HUES48 (cell line): ENCODE measurements around the gene THRB.

ENCODE experiments used
- H3K27ac ChIP-seq: one replicate; pipeline ENCODE4 v1.7.0; 2013; ENCODE audit warnings: low read depth, low read length, inconsistent platforms
- H3K27me3 ChIP-seq: 2 replicates; pipeline ENCODE4 v1.6.1; 2013; ENCODE audit warnings: mild to moderate bottlenecking, low read length; ENCODE audit not compliant: control insufficient read depth, insufficient read depth
- H3K36me3 ChIP-seq: 2 replicates; pipeline ENCODE4 v1.6.1; 2013; ENCODE audit warnings: low read length; ENCODE audit not compliant: control insufficient read depth, insufficient read depth
- H3K4me1 ChIP-seq: 2 replicates; pipeline ENCODE4 v1.6.1; 2013; ENCODE audit warnings: mild to moderate bottlenecking, low read length; ENCODE audit not compliant: control insufficient read depth, insufficient read depth
- H3K4me3 ChIP-seq: 2 replicates; pipeline ENCODE4 v1.5.1; 2013; ENCODE audit warnings: mild to moderate bottlenecking, low read depth, low read length
- H3K9ac ChIP-seq: 2 replicates; pipeline ENCODE4 v1.6.1; 2013; ENCODE audit warnings: mild to moderate bottlenecking, low read depth, low read length, moderate library complexity
- H3K9me3 ChIP-seq: 2 replicates; pipeline ENCODE4 v1.6.1; 2013; ENCODE audit warnings: low read length; ENCODE audit not compliant: control insufficient read depth, insufficient read depth

The THRB gene

DNA sequence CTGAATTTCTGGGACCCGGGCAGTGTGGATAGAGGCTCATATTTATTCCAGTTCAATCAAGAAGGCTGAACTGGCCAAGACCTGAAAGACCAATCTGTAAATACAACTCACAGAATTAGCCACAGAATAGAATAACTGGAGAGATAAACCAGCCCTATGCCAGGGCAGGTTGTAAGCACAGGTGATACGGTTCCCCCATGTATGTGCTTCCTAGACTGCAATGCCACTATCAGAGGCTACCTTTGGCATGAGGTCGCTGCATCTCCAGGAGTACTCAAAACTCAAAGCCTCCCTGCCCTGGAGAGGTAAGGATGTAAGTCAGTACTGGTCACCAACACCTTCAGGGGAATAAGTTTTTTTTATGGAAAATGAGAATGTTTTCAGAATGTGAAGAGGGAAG, 314.0 kb downstream of the THRB start:
- Histone ChIP-seq H3K9ac (no peak overlapping the region), H3K4me3 (no peak overlapping the region), H3K4me1 (no peaks in the 10 kb centered on the region), H3K27me3 (no peaks in the 10 kb centered on the region), H3K9me3 (no peaks in the 10 kb centered on the region), H3K36me3 (no peaks in the 10 kb centered on the region), H3K27ac (no peak overlapping the region)

- no peaks in the 10 kb centered on the region for H3K36me3 ChIP-seq
- no peaks in the 10 kb centered on the region for H3K27me3 ChIP-seq
- no peak overlapping the region for H3K27ac ChIP-seq
- no peak overlapping the region for H3K4me3 ChIP-seq
- H3K9me3 ChIP-seq, result no peaks in the 10 kb centered on the region
- H3K4me1 ChIP-seq, result peaks cover 14% of the 10 kb centered on the region
- H3K9ac ChIP-seq, result no peak overlapping the region
Observed at GRCh38 chr3:24177201-24177600, 317.4 kb downstream of the THRB start.

DNA sequence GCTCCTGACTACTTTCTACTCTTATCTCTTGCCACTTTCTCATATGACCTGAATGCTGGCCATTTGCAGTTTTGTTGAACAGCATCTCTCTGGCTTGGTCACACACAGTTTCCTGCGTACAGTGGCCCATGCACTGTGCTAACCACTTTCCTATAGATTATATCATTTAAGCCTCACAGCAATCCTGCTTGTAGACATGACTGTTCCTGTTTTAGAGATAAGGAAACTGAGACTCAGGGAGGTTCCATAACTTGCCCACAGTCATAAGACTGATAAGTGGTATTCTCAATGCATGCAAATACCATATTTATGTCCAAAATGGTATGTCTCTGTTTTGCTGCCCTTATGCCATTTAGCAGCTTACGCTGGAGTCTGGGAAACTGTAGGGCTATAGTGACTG, 320.0 kb downstream of the THRB start:
- Histone ChIP-seq H3K27ac (no peak overlapping the region), H3K4me3 (no peak overlapping the region), H3K4me1 (peaks cover 18% of the 10 kb centered on the region), H3K27me3 (no peaks in the 10 kb centered on the region), H3K36me3 (no peaks in the 10 kb centered on the region), H3K9ac (no peak overlapping the region), H3K9me3 (no peaks in the 10 kb centered on the region)

DNA sequence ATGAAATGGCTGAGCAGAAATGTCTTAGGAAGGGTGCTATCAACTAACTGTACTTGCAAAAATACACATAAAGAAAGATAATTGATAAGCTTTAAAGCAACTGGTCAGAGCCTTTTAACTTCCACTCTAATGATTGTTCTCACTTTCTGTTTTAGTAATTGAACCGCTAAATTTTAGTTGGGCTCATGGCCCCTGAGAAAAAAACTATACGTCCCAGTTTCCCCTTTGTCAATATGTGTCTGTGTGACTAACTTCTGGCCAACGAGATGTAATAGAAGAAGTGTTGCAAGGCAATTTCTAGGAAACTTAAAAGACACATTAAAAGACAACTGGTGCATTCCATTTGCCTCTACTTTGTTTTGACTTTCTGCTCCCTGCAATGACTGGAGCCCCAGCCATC, 325.7 kb downstream of the THRB start:
- Histone ChIP-seq H3K36me3 (no peaks in the 10 kb centered on the region), H3K27ac (no peak overlapping the region), H3K9me3 (no peaks in the 10 kb centered on the region), H3K27me3 (no peaks in the 10 kb centered on the region), H3K9ac (no peak overlapping the region), H3K4me3 (no peak overlapping the region), H3K4me1 (peaks cover 25% of the 10 kb centered on the region)

- Histone ChIP-seq H3K9ac (no peak overlapping the region), H3K4me3 (no peak overlapping the region), H3K9me3 (no peaks in the 10 kb centered on the region), H3K27ac (no peak overlapping the region), H3K27me3 (no peaks in the 10 kb centered on the region), H3K36me3 (no peaks in the 10 kb centered on the region), H3K4me1 (peaks cover 20% of the 10 kb centered on the region)
Observed at GRCh38 chr3:24167429-24167828, 327.2 kb downstream of the THRB start.

DNA sequence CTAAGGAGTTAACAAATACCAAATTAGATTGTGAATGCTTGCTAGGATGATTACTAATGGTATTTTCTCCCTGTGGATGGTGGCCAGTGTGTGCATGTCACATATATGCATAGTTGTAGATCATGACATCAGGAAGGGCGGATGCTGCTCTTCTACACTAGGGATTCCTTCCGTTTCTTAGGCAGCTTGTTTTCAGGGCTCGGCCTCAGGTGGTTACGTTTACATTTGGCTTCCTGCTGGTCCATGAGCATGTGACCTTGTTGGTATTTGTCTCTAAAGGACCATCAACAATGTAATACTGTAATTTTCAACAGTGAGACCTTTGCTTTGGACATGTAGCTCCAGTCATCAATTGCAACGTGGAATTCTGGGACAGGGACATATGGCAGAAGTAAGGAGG, 328.1 kb downstream of the THRB start:
- H3K4me1 ChIP-seq, result peaks cover 20% of the 10 kb centered on the region
- no peaks in the 10 kb centered on the region for H3K9me3 ChIP-seq
- H3K4me3 ChIP-seq, result no peak overlapping the region
- H3K27me3 ChIP-seq, result no peaks in the 10 kb centered on the region
- H3K36me3 ChIP-seq, result no peaks in the 10 kb centered on the region
- H3K9ac ChIP-seq, result no peak overlapping the region
- H3K27ac ChIP-seq, result no peak overlapping the region

DNA sequence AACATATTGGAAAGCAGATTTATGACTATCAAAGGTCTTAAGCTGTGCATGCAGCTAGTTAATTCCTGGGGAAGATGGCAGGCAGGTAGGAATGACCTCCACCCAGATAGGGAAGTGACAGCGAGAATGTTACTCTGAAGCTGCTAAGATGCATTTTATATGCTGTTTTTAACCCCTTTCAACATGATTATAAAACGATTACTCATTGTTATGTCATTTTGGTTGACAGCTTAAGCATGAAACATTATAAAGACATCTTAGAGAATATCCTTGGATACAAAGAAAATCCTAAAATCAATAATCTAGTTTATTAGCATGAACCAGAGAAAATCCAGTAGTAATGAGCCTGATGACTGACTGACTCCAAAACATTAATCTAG, 329.1 kb downstream of the THRB start:
- Histone ChIP-seq H3K9ac (no peak overlapping the region), H3K36me3 (no peaks in the 10 kb centered on the region), H3K9me3 (no peaks in the 10 kb centered on the region), H3K4me1 (peaks cover 29% of the 10 kb centered on the region), H3K4me3 (no peak overlapping the region), H3K27me3 (no peaks in the 10 kb centered on the region), H3K27ac (no peak overlapping the region)

GRCh38 chr3:24164967-24165602, 329.6 kb downstream of the THRB start:
- Histone ChIP-seq H3K9ac (no peak overlapping the region), H3K4me1 (peaks cover 30% of the 10 kb centered on the region), H3K27me3 (no peaks in the 10 kb centered on the region), H3K9me3 (no peaks in the 10 kb centered on the region), H3K4me3 (no peak overlapping the region), H3K27ac (no peak overlapping the region), H3K36me3 (no peaks in the 10 kb centered on the region)

GRCh38 chr3:24162929-24163328, 331.7 kb downstream of the THRB start:
- no peak overlapping the region for H3K4me3 ChIP-seq
- no peak overlapping the region for H3K9ac ChIP-seq
- no peaks in the 10 kb centered on the region for H3K36me3 ChIP-seq
- peaks cover 30% of the 10 kb centered on the region for H3K4me1 ChIP-seq
- no peaks in the 10 kb centered on the region for H3K9me3 ChIP-seq
- no peak overlapping the region for H3K27ac ChIP-seq
- no peaks in the 10 kb centered on the region for H3K27me3 ChIP-seq

DNA sequence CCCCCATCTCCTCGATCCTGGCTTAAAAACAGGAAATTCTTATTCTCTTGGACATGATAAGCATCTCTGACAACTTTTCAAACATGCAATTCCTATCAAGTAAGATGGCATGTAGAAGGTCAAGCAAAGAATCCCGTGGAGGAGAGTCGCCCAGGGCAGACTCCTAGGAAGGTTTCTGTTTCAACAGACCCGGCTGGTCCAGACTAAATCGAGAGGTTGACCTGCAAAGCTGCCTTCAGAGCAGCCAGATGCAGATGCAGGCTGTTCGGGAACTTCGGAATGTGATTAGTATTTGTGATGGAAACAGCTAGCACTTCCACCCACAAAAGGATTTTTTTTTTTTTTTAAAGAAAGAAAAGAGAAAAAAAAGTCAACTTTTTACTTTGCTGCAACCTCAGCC, 332.8 kb downstream of the THRB start:
- Histone ChIP-seq H3K27ac (no peak overlapping the region), H3K36me3 (no peaks in the 10 kb centered on the region), H3K27me3 (no peaks in the 10 kb centered on the region), H3K9ac (no peak overlapping the region), H3K4me1 (peaks cover 29% of the 10 kb centered on the region), H3K9me3 (no peaks in the 10 kb centered on the region), H3K4me3 (peak overlapping the region; percentile 30; the same call in 1 of the 2 replicates)

DNA sequence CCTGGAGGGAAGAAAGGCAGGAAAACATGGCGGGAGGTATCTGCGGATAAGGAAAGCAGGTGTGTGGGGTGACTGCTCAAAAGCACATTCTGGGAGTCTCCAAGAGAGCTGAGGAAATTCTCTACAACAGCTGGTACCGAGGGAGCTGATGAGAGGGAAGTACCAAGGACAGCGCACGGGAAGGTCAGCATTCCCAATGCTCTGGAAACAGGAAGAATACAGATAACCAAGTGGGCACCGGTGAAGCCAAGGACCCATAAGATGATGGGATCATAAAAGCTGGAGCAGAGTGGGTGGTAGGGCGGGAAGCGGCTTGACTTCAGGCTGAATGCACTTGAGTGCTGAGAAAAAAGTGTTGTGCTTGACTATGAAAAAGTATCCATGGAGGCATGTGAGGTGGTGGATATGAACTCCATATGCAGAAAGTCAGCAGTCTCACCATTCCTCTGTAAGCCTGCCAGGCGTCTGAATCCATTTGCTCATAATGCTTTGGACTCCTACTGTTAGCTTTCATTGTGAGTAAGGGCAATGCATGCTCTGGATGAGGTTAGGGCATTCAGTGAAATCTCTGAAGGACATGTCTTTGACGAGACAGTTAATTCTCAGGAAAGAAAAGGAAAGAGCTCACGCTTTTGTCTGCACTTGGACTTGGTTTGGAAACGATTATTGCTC, 334.1 kb downstream of the THRB start:
- H3K4me1 ChIP-seq, result peaks cover 23% of the 10 kb centered on the region
- H3K27ac ChIP-seq, result no peak overlapping the region
- no peak overlapping the region for H3K9ac ChIP-seq
- no peak overlapping the region; the same call in 1 of the 2 replicates for H3K4me3 ChIP-seq
- H3K36me3 ChIP-seq, result no peaks in the 10 kb centered on the region
- H3K27me3 ChIP-seq, result no peaks in the 10 kb centered on the region
- no peaks in the 10 kb centered on the region for H3K9me3 ChIP-seq
